ENCODE results near the gene ZCCHC8. TPM values are rescaled to one million over a fixed set of nuclear protein-coding genes. Genes with fewer than 3 reads are reported as not detected.
A peak's percentile ranks its signal among the peaks of the same experiment; 100 is the strongest.

ZCCHC8 gene
- total RNA-seq, 4 donors from 2014 or later, result 15.6 to 27.7 (median 20.0) TPM

GRCh38 chr12:122423258-122424165 is 77.2 kb downstream of the ZCCHC8 start:
- DNase-seq, result no peak

GRCh38 chr12:122422730-122423257 is 77.9 kb downstream of the ZCCHC8 start:
- intact Hi-C loops (cut with DNase I), result no loop called here
- WGBS, 2 donors, result 0% methylated on average over 5 to 13 of the region's 39 CpGs

More at GRCh38 chr12:122423258-122424165, 77.2 kb downstream of the ZCCHC8 start:
- intact Hi-C loops (cut with DNase I), result no loop called here
- H3K36me3 ChIP-seq, result no peaks in the 10 kb centered on the region
- H3K27ac ChIP-seq, result peak overlapping the region; percentile 88 to 100 (median 98)
- TF ChIP-seq POLR2A (IDR thresholded peaks at IDR 0.05), result peak in 1 of 4 donors; percentile 35
- TF ChIP-seq CTCF (IDR thresholded peaks at IDR 0.05), result no peak
- H3K9me3 ChIP-seq, result no peaks in the 10 kb centered on the region
- 12% methylated on average over 19 of the region's 21 CpGs for WGBS, 2 donors
- peaks cover 8 to 44% (median 25%) of the 10 kb centered on the region in 3 donors for H3K4me1 ChIP-seq
- H3K27me3 ChIP-seq, result no peaks in the 10 kb centered on the region
- H3K4me3 ChIP-seq, result peak overlapping the region; percentile 77 to 100 (median 88)

GRCh38 chr12:122421821-122422729 is 78.7 kb downstream of the ZCCHC8 start, which contains the start of gene CLIP1:
Gene CLIP1 (minus strand): TSS chr12:122422669. CDS start chr12:122380452, 42,217 bp downstream.
- no CpG with 5 or more reads among the region's 118 CpGs for WGBS, 2 donors
- intact Hi-C loops (cut with DNase I), result no loop called here
- peak within 1 kb of the TSS; percentile 97 to 100 (median 98) for H3K27ac ChIP-seq
- DNase-seq, result no peak
- no peaks in the 10 kb centered on the region for H3K9me3 ChIP-seq
- no peaks in the 10 kb centered on the region for H3K27me3 ChIP-seq
- peaks cover 0 to 2% (median 0%) of the 10 kb centered on the region in 3 donors for H3K36me3 ChIP-seq
- H3K4me1 ChIP-seq, result peaks cover 8 to 53% (median 32%) of the 10 kb centered on the region in 3 donors
- peak in 2 of 4 donors; percentile 79 to 83 for TF ChIP-seq POLR2A (IDR thresholded peaks at IDR 0.05)
- TF ChIP-seq CTCF (IDR thresholded peaks at IDR 0.05), result peak in 5 of 6 experiments; percentile 14 to 43 (median 34)
- peak within 1 kb of the TSS; percentile 77 to 100 (median 88) for H3K4me3 ChIP-seq

More at GRCh38 chr12:122422730-122423257, 77.9 kb downstream of the ZCCHC8 start:
- H3K9me3 ChIP-seq, result no peaks in the 10 kb centered on the region
- no peak for TF ChIP-seq CTCF (IDR thresholded peaks at IDR 0.05)
- no peak for TF ChIP-seq POLR2A (IDR thresholded peaks at IDR 0.05)
- peak overlapping the region; percentile 88 to 100 (median 98) for H3K27ac ChIP-seq
- H3K4me3 ChIP-seq, result peak overlapping the region; percentile 77 to 100 (median 88)
- peaks cover 8 to 51% (median 31%) of the 10 kb centered on the region in 3 donors for H3K4me1 ChIP-seq
- DNase-seq, result no peak
- no peaks in the 10 kb centered on the region for H3K36me3 ChIP-seq
- no peaks in the 10 kb centered on the region for H3K27me3 ChIP-seq

Small RNA genes within 50 kb of the gene (small RNA-seq; reads per million reads assigned to genes)
- gene RF00411, result 0 reads per million in 4 donors

Other genes with a start within 250 kb of the ZCCHC8 start
- 10 to 100 TPM; 11.5 to 16.7 (median 12.6) TPM for gene VPS33A, start 234.4 kb downstream of the ZCCHC8 start, total RNA-seq
- gene CLIP1, start 78.3 kb downstream of the ZCCHC8 start, total RNA-seq, result 100 to 1,000 TPM in 3 of 4 donors, 10 to 100 TPM in 1; 78.7 to 147 (median 118) TPM
- gene RSRC2, start 26.0 kb upstream of the ZCCHC8 start, total RNA-seq, result 10 to 100 TPM; 40.9 to 78.6 (median 63.8) TPM
- gene KNTC1, start 26.3 kb upstream of the ZCCHC8 start, total RNA-seq, result 10 to 100 TPM in 3 of 4 donors, 1 to 10 TPM in 1; 9.0 to 33.7 (median 14.4) TPM
- 10 to 100 TPM; 12.0 to 24.1 (median 17.7) TPM for gene HCAR2, start 202.4 kb upstream of the ZCCHC8 start, total RNA-seq
- gene HCAR3, start 215.9 kb upstream of the ZCCHC8 start, total RNA-seq, result 10 to 100 TPM in 2 of 4 donors, 1 to 10 TPM in 2; 4.7 to 18.8 (median 10.5) TPM
- gene HCAR1, start 229.9 kb upstream of the ZCCHC8 start, total RNA-seq, result under 1 TPM in 1 of 4 donors, not detected in 3; 0.23 TPM

All from esophagus squamous epithelium (tissue), 5 donors.